Hematopoietic multipotent progenitor cell treated with erythropoietin and hydrocortisone succinate and interleukin-3 and kit ligand, for 4 days (in vitro differentiated cells): ENCODE data around the gene MT1A.
"Not testable (repeated sequence)": the region's sequence is repeated elsewhere in the genome, so short reads cannot be mapped to it uniquely, and the experiment has no call there.

Experiments
- DNase-seq: peaks from one replicate; pipeline ENCODE4 v3.0.0-alpha.2; 2015

MT1A gene

GRCh38 chr16:56610609-56611111, 27.8 kb upstream of the MT1A start:
- no peak for DNase-seq

- no peak for DNase-seq
Observed at GRCh38 chr16:56611281-56611833, 27.1 kb upstream of the MT1A start.

GRCh38 chr16:56613706-56614105, 24.8 kb upstream of the MT1A start:
- DNase-seq: no peak

- DNase-seq: no peak
Observed at GRCh38 chr16:56614549-56614991, 23.9 kb upstream of the MT1A start.

GRCh38 chr16:56615353-56615752, 23.1 kb upstream of the MT1A start:
- DNase-seq: no peak

- no peak for DNase-seq
Observed at GRCh38 chr16:56616608-56617211, 21.8 kb upstream of the MT1A start.

GRCh38 chr16:56617212-56618085, 21.0 kb upstream of the MT1A start:
- DNase-seq: peak; percentile 61

GRCh38 chr16:56618138-56618537, 20.3 kb upstream of the MT1A start:
- DNase-seq: no peak

GRCh38 chr16:56620339-56620897, 18.0 kb upstream of the MT1A start:
- no peak for DNase-seq

GRCh38 chr16:56621665-56622445, 16.6 kb upstream of the MT1A start:
- not testable (repeated sequence) for DNase-seq

GRCh38 chr16:56623184-56623583, 15.3 kb upstream of the MT1A start:
- not testable (repeated sequence) for DNase-seq

- no peak for DNase-seq
Observed at GRCh38 chr16:56623637-56624036, 14.8 kb upstream of the MT1A start.

- peak; percentile 83 for DNase-seq
Observed at GRCh38 chr16:56625140-56625942, 13.1 kb upstream of the MT1A start, which contains the start of gene MT1E. Gene MT1E, plus strand, starts transcription at chr16:56625781. Its CDS starts 71 bp downstream, at chr16:56625852.

GRCh38 chr16:56625943-56626654, 12.4 kb upstream of the MT1A start:
- DNase-seq: no peak

- DNase-seq: no peak
Observed at GRCh38 chr16:56626685-56627084, 11.8 kb upstream of the MT1A start.

- DNase-seq: no peak
Observed at GRCh38 chr16:56628486-56629350, 9.7 kb upstream of the MT1A start.

- DNase-seq: no peak
Observed at GRCh38 chr16:56629531-56629930, 8.9 kb upstream of the MT1A start.

- no peak for DNase-seq
Observed at GRCh38 chr16:56630134-56630533, 8.3 kb upstream of the MT1A start.

GRCh38 chr16:56631197-56631596, 7.3 kb upstream of the MT1A start:
- DNase-seq: no peak

GRCh38 chr16:56631832-56632155, 6.7 kb upstream of the MT1A start:
- DNase-seq: no peak
